Skin epidermis (tissue), 12 donors: ENCODE data around the gene EDN2.
A peak's percentile ranks its signal among the peaks of the same experiment; 100 is the strongest.

Experiments
- H3K27ac ChIP-seq, 21 experiments: fragments of 200-600 bp; sonication (generic) in 11 of 21; one replicate each; pipeline ENCODE4 v1.5.0; 2020; ENCODE audit warnings: mild to moderate bottlenecking in 3 of 21, inconsistent platforms in 2 of 21, moderate library complexity in 2 of 21
- H3K4me3 ChIP-seq, 7 experiments: fragments of 200-600 bp; sonication (generic) in 2 of 7; one replicate each; pipeline ENCODE4 v1.5.0; 2020; ENCODE audit warnings: inconsistent platforms in 2 of 7, mild to moderate bottlenecking in 2 of 7, moderate library complexity in 1 of 7

Gene EDN2

DNA sequence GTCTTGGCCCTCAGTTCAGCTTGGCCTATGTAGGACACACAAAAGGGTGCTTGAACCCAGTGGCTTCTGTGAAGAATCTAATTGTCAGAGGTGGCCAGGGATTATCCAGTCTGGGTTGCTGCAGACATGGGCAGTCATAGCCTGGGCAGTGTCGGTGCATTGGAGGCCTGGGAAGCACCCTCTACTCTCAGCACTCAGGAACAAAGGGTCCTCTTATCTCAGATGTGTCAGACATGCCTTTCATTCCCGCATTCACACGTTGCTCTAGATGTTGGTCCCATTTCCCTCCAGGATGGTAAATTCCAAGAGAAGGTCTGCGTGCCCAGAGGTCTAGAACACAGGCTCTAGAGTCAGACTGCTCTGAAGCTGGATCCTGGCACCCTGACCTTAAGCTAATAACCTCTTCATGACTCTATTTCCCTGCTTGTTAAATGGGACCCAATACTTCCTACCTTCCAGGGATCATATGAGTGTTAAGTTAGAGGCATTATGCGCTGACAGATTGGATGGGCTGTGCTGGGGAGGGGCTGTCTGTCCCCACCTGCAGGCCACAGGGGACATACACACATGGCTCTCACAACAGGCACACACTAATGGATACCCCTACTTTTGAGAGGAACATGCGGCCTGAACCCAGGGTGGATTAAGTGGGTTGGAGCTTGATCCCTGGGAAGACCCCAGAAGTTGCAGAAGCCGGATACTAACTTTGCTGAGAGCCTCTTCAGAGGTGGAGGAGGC lies 16.5 kb upstream of the EDN2 start:
- peak overlapping the region in 6 of 21 experiments; percentile 2 to 58 (median 29) for H3K27ac ChIP-seq
- no peak overlapping the region for H3K4me3 ChIP-seq

DNA sequence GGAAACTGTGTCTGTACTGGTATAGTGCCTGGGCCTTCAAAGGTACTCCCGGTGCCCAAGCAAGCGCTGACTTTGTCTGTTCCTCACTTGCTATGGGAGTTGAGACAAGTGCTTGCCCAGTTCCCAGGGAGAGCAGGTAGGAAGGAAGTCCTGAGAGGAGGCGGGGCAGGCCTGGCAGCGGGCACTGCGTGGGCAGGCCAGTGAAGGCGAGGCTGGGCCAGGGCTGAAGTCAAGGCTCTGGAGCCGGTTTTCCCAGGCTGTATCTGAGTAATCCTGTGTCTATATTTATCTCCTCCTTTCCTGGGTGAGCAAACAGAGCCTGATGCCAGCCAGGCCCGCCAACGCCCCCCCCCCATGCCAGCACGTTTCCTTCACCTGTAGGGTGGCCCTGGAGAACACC lies 15.9 kb upstream of the EDN2 start:
- peak overlapping the region in 8 of 21 experiments; percentile 2 to 58 (median 28) for H3K27ac ChIP-seq
- no peak overlapping the region for H3K4me3 ChIP-seq

DNA sequence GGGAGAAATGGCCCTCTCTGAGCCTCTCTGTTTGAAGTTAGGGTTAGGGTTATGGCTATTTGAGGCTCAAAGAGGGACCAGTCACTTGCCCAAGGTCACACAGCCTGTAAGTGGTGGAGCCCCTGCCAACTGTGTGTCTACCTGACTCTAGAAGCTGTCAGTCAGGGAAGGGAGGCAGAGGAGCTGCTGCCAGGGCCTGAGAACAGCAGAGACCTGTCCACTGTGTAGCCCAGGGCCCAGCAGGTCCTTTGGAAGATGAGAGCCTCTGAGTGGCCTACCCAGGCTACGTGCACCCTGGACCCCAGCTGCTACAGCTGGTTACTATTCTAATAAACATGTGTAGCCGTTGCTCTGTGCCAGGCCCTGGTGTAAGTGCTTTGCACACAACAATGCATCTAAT lies 15.1 kb upstream of the EDN2 start:
- H3K4me3 ChIP-seq = no peak overlapping the region
- H3K27ac ChIP-seq = peak overlapping the region in 1 of 21 experiments; percentile 58

DNA sequence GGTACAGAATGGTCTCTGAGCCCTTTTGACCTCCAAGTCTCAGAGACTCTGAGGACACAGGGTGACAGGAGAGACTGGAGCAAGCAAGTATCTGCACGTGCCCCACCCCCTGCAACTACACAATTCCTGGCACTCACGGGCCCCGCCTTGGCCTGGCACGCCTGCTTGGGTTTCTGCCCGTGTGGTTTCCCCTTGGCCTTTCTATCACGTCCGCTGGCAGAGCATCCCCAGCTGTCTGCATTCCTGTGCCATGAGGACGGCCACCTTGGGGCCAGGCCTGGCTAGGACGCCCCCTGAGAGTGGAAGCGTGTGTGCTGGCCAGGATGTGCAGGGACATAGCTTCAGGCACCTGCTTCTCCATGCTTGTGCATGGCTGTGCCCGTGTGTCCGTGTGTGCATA lies 14.3 kb upstream of the EDN2 start:
- H3K4me3 ChIP-seq = no peak overlapping the region
- H3K27ac ChIP-seq = peak overlapping the region in 4 of 21 experiments; percentile 7 to 63 (median 40)

DNA sequence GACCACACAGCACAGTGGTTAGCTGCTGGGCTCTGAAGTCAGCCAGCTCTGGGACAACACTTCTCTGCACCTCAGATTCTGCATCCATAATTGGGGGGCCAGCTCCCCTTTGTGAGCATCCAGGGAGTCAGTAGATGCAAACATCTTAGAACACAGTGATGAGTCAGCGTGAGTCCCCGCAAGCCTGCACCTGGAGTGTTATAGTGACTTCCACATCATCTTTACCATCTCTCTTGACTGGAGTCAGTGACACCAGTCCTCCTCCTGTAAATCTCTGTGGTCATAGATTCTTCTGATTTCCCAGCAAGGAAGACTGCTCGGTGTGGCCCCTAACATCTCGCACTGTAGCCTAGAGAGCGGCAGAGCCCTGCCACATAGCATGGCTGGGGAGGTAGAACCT lies 13.9 kb upstream of the EDN2 start:
- no peak overlapping the region for H3K4me3 ChIP-seq
- peak overlapping the region in 6 of 21 experiments; percentile 6 to 63 (median 14) for H3K27ac ChIP-seq

DNA sequence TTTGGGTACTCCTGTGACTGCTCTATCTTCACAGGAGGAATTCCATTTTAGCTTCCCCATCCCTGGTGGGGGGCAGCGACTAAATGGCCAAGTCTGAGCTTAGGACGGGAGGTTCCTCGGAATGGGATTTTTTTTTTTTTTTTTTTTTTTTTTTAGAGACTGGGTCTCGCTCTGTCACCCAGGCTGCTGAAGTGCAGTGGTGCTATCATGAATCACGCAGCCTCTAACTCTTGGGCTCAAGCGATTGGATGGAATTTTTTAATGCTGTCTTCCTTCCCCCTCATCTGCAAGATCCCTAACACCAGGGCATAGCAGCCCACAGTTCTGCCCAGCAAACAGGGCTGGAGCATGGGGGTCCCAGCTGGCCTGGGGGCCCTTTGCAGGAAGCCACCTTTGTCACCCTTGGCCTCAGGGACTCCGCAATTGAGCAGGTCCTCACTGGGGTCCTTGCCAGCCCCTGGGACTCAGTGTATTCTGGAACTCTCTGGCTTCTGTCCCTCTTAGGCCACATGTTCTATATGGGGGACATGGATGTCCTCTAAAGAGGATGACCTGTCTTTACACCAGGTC lies 13.1 kb upstream of the EDN2 start:
- H3K4me3 ChIP-seq = no peak overlapping the region
- peak overlapping the region in 6 of 21 experiments; percentile 1 to 92 (median 36) for H3K27ac ChIP-seq

DNA sequence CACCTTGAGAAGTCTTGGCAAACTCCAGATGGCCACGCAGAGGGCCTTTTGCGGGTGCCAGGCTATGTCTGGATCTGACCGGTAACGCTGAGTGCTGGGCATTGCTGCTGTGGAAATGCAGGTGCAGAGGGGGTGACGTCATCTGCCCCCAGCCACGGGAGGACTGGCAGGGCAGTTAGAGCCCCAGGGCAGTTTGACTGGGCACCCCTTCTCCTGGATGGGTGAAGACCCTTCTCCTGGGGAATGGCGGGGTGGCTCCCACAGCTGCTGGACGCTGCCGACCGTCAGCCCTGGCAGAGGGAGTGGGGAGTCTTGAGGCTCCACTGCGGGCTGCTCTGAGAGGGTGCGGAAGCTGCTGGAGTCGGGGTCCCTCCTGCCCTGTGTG lies 12.6 kb upstream of the EDN2 start:
- H3K27ac ChIP-seq = peak overlapping the region in 10 of 21 experiments; percentile 40 to 92 (median 81)
- no peak overlapping the region for H3K4me3 ChIP-seq

DNA sequence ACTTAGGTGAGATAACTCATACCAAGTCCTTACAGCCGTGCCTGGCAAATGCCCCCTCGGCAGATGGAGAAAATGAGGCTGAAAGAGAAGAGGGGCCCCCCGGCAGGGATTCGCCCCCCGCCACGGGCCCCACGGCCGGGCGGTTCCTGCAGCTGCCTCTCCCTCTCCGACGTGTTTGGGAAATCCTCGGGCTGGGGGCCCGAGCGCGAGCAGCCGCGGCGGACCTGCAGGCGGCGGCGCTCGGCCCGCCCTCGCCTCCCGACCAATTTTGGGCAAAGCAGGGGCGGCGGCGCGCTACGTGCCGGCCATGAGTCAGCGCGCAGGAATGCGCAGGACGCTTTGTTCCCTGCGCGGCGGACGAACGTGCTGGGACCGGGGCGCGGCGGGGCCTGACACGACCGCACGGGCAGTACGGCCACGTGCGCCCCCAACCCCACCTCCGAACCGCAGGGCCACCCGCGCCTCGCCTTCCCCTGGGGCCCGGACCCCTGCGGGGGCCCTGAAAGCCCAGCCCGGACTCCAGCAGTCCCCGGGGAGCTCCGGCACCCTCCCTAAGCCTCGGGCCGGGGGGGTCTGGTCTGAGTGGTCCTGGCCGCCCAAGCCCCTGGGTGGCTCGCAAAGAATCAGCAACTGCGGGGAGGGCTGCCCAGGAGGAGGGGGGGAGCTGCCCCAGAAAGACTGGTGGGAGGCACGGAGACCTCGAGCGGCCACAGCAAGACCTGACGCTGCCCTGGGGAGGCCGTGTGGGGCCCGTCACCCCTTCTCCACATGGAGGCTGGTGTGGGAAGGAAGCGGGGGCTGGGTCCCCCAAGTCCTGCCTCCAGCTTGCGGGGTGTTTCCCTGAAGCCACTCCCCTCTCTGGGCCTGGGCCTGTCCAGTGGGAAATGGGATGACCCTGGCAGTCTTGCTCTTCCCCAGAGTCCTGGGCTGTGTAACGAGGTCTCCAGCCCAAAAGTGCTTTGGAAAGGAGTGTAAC lies 11.9 kb upstream of the EDN2 start:
- H3K4me3 ChIP-seq = peak overlapping the region; percentile 15 to 27 (median 22)
- H3K27ac ChIP-seq = peak overlapping the region in 20 of 21 experiments; percentile 23 to 92 (median 72)

DNA sequence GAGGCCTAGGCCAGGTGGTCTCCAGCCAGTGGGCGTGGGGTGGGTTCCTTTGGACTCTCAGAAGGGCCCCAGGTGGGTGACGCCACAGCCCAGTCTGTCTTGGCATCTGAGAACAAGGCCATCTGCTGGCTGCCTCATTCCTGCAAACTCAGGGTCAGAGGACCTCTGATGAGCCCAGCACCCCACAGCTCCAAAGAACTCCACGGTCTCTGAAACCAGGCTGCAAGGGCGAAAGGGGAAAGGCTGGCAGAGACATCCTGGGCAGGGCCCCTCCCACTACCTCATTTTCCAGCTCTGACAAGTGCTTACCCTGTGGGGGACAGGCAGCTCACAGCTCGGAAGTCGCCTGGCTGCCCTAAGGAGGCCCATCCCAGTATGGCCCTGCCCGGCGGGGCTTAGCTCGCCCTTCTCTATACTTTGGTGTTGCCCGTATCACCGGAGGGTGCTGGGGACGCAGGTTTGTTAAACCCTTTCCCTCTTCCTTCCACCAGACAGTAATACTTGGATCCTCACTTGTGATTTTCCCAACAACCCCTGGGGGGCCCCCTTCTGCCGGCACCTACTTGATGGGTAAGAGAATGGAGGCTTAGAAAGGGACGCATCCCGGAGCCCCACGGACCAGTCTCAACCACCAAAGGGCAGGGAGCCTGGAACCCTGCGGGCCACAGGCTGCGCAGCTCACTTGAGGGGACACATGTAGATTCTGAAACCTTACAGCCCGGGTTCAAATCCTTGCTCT lies 10.9 kb upstream of the EDN2 start:
- H3K27ac ChIP-seq = peak overlapping the region in 9 of 21 experiments; percentile 35 to 92 (median 81)
- H3K4me3 ChIP-seq = peak overlapping the region in 2 of 7 experiments; percentile 15 to 27

DNA sequence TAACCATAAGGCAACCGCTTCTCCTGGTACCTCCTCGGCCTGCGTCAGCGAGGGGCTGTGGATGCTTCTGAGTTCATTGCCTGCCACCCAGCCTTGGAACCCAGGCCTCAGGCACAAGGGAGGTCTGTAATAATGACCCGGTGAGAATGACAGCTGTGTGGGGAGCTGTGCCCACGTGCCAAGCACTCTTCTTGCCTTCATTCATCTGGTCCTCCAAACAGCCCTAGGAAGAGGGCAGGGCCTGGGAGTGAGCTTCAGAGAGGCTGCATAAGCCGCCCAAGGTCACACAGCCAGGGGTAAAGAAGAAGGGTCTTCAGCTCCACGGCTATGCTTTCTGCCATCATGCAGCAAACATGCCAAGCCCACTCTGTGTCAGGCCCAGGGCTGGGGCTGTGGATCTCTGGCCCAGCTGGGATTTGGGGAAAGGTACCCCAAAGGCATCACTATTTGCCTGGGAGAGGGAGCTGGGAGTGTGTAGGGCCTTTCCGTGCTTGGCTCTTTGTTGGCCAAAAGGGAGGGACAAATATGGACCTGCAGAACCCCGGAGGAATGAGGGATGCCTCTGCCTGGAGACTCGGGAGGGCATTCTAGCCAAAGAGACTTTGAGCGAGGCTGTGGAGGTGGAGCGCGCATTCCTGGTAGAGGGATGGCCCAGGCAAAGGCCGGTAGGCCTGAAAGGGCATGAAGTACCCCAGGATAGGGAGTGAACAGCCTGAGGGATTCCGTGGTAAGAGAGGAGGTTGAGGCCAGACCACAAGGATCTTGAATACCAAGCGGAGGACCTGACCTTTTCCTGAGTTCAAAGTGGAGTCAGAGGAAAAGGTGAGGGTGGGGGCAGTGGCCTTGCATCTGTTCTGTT lies 10.1 kb upstream of the EDN2 start:
- H3K27ac ChIP-seq = peak overlapping the region in 3 of 21 experiments; percentile 81 to 92 (median 87)

DNA sequence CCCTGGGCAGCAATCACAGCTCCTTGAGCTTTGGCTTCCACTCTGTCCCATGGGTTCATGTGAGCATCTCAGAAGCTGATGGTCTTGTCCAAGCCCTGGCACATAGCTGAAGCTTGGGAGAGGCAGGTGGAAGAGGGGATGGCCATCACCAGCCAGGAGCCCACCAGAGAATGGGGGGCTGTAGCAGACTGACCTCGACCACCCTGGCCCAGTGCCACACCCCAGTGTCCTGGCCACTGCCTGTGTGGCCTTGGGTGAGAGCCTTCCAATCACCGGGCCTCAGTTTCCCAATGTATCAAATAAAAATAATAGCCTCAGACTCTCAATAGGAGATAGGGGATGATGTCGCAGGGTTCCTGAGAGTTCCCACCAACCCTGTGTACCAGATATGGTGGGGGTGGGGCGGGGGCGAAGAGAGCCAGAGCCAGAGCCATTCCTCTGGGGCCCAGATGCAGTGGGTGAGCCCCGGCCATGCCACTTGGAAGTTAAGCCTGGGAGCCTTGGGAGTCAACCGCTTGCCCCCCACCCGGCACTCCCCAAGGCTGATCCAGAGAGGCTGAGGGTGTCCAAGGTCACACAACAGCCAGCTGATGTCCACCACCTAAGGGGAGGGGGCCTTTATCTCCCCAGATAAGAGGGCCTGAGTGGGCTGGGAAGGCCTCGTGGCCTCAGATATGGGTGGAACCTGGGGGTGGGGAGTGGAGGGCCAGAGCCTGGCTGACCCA lies 9.3 kb upstream of the EDN2 start:
- Histone ChIP-seq H3K27ac (peak overlapping the region in 3 of 21 experiments; percentile 6 to 21 (median 7)), H3K4me3 (no peak overlapping the region)

More for the DNA sequence above, 10.1 kb upstream of the EDN2 start:
- H3K4me3 ChIP-seq = no peak overlapping the region

DNA sequence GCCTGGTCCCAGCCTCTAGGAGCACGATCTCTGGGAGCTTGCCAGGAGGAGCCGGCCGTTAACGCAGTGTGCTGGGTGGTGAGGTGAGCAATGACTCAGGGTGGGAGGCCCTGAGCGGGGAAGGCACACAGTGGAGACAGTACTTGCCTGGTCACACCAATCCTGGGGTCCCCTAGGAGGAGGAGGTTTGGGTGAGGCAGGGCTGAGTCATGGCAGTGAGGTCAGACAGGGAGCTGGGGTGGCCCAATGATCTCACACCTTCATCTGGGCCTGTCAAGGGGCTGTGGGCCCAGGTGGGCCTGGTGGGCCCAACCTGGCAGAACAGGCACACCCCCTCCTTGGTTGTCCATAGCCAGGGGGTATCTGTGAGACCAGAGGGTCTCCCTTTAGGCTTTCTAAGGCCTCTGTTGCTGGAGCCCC lies 8.6 kb upstream of the EDN2 start:
- peak overlapping the region in 3 of 21 experiments; percentile 6 to 21 (median 7) for H3K27ac ChIP-seq

DNA sequence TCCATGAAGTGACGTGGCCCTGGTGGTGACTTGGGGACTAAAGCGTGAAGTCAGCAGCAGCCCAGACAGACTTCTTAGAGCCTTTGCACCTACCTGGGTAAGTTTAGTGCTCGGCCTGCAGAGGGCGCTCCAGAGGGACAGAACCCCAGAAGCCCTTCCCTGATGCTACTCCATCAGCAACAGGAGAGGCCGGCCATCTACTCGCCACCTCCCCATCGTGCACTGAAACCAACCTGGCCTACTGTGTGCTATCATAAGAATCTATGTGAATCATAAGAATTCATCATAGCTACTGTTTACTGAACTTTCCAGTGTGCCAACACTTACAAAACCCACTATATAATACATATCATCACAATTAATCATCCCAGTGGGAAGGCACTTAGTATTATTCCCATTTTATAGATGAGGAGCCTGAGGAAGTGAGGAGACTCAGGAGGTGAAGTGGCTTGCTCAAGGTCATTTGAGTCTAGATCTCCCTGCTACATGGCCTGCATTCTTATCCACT lies 7.9 kb upstream of the EDN2 start:
- Histone ChIP-seq H3K4me3 (no peak overlapping the region), H3K27ac (no peak overlapping the region)

More for the DNA sequence above, 8.6 kb upstream of the EDN2 start:
- no peak overlapping the region for H3K4me3 ChIP-seq

DNA sequence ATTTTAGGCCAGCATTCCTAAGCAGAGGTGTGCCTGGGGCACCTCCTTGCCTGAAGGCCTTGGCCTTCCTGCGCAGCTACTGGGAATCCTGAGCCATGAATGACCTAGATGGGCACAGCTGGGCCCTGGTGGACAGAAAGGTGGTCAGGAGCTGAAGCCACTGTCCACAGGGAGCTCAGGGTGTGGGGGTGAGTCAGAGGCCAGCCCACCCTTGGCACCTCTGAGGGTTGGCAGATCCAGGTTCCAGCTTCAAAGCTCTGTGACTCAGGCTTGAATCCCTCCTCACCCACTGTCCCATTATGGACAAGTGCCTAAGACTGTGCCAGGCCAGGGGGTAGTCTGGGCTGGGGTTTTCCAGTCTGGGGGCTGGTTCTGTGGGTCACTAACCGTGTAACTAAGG lies 6.4 kb upstream of the EDN2 start:
- Histone ChIP-seq H3K27ac (no peak overlapping the region), H3K4me3 (no peak overlapping the region)

DNA sequence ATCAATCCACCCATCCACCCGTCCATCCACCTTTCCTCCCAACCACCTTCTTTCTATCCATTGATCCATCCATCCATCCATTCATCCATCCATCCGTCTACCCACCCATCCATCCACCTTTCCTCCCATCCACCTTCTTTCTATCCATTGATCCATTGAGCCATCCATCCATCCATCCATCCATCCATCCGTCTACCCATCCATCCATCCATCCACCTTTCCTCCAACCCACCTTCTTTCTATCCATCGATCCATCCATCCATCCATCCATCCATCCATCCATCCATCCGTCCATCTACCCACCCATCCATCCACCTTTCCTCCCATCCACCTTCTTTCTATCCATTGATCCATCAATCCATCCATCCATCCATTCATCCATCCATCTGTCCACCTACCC lies 5.1 kb upstream of the EDN2 start:
- Histone ChIP-seq H3K27ac (no peak overlapping the region), H3K4me3 (no peak overlapping the region)

DNA sequence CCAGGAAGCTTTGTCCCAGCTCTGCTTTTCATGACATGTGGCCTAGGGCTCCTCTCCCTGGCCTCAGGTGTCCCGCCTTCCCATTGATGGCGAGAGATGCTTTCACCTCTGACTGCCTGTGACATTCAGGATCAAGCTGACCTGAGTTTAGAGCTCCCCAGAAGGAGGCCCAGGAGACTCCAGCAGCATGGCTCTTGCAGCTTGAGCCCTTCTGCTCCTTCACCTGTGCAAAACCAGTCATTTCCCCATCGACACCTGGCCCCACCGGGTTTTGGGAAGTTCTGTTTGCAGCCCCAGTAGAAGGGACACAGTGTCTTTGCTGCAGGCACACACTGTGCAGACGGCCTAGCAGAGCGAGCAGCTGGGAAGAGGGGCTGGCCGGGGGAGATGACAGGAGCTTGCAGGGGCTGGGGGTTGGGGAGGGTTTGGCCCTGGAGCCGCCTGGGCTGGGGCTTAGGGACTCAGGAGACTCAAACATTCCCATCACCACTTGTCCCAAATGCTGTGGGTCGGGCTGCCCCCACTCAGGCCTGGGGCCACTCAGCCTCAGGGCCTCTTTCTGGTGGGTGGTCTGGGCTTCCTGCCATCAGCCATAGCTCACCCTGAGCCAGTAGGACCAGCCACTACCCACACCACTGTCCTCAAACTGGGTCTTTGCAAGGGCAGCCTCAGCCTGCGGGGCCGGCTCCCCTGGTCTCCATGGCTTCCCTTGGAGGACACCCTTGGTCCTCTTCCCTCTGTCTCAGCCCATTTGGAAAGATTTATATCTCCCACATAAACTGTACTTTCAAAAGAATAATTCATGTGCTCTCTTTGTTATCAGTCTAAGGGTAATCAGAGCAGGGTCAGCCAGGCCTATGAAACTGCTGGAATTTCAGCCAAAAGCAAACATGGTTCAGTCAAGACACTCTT lies 3.8 kb upstream of the EDN2 start:
- no peak overlapping the region for H3K4me3 ChIP-seq
- H3K27ac ChIP-seq = no peak overlapping the region
